HTERT RPE-1 (cell line): Measurements from ENCODE around the gene GFRA1.

Source experiments
- in situ Hi-C: fragments of 300-500 bp; cut with MboI; formaldehyde crosslinking; loops from 4 replicates; pipeline ENCODE4 v1.14.3; 2020; ENCODE audit warnings: low sequenced_read_pairs

The GFRA1 gene

DNA sequence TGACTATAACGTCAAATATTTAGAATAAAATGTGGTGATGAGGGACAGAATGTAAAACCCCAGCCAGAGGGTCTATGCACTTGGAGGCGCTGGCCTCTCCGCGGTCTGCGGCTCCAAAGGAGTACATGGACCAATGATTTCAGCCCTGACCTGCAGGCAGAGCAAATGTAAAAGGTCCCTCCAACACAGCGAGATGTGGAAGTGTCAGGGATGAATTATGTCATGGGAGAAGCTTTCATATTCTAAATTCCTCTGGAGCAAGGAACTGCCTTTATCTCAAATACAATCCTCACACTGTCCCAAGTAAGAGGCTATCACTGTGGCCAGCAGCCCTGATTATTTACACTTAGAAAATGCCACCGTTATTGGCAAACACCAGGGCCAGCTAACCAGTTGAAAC, 139.4 kb downstream of the GFRA1 start:
- in situ Hi-C loops, result no loop called here

DNA sequence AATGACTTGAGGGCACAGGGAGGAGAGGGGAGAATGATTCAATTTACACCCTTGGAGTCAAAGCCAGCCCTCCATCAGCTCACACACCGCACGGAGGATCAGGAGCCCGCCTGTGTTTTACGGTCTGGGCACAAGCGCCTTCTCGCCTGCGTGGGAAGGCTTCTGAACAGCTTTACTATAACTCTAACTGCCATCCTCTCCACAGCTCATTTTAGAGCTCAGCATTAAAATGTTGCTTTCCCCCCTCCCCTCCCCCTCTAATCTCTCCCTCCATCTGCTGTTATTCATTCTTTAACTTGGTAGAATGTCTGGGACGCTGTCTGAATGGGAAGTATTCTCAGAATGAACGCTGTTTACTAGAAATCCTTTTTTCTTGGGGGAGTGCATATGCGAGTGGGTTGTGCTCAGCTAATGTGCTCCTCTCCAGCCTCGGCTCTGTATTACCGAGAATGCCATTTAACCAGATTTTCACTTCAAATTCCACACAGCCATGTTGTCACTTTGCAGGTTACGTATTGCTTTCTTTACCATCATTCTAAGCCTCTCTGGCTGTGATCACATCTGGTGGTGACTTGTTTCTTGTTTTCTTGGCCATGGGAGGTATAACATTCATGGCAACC, 140.1 kb downstream of the GFRA1 start:
- in situ Hi-C loops, result no loop called here

DNA sequence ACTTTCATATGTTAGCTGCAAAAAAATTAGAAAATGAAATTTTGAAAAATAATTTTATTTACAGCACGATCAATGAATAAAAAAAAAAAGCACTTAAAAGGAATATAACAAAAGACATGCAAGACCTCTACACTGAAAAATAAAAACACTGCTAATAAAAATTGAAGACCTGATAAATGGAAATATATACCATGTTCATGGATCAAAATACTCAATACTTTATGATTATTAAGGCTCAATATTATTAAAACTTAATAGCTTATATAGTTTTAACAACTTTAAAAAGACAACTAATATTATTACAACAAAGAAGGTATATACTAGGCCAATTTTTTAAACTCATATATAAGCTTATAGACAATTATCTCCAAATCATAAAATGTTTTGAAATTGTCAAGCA, 143.0 kb downstream of the GFRA1 start:
- in situ Hi-C loops, result no loop called here

DNA sequence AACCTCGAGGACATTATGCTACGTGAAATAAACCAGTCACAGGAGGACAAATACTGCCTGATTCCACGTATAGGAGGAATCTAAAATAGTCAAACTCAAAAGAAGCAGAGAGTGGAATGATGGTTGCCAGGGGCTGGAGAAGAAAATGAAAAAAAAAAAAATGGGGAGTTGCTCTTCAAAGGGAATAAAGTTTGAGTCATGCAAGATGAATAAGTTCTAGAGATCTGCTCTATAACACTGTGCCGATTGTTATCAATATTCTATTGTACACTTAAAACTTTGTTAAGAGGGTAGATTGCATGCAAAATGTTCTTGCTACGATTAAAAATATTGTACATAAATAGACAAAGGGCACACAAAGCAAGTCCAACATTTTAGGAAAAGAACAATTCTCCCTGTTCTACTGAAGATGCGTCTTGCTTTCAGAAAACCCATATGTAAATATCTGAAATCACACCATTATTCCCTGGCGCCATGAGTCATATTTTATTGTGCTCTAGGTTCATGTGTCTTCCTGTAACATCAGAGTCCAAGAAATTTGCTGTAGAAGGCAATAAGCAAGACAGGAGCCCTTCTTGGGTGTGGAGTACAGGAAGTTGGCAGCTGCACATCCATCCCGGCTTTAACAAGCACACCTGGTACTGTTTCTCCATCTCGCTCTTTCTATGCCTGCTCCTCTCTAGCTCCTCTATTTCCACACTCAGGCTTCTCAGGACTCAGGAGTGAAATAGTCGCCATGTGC, 145.9 kb downstream of the GFRA1 start:
- in situ Hi-C loops, result no loop called here

DNA sequence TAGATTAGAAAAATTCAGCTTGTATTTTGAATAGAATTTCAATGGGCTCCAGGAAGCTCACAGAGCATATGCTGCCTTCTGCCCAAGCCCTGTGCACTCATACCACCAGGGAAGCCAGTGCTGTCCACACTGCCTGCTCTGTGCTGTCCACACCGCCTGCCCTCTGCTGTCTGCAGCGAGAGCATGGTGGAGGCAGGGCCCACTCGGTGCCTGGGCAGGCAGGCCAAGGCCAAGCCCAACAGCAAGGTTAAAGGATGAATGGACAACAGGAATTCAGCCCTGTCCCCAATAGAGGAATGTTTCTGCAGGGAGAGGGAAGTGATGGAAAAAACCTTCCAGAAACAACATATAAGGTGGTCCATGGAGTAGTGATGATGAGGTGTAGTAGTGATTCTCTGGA, 146.8 kb downstream of the GFRA1 start:
- in situ Hi-C loops, result no loop called here

DNA sequence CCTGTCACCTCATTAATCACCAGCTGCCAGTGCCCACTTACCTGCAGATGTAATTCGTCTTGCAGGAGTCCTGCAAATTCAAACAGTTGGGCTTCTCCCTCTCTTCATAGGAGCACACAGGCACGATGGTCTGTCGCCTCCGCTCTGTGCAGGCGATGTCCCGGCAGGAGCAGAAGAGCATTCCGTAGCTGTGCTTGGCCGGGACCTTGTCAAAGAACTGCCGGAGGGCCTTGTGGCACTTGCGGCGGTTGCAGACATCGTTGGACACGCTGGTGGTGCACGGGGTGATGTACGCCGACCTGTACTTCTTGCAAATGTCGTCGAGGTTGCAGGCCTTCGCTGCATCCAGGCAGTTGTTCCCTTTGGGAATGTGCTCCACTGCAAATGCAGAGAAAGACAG, 147.8 kb downstream of the GFRA1 start:
- in situ Hi-C loops, result no loop called here

DNA sequence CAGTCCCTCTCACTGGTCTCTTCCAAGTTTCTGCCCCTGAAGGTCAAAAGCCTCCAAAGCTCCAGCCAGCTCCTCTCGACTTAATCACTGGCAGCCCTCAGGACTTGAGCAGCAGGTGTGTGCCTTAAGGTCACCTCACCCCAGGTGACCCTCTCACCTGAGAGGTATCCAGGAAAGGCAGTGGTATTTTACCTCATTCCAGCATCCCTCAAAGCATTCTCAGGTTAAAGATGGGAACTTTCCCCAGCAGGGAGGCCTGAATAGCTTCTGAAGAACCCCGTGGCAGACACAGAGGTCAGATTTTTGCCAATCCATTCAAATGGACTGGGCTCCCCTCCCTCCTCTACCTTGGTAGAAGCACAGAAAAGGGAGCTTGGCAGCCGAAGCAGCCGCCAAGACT, 148.2 kb downstream of the GFRA1 start:
- in situ Hi-C loops, result no loop called here

DNA sequence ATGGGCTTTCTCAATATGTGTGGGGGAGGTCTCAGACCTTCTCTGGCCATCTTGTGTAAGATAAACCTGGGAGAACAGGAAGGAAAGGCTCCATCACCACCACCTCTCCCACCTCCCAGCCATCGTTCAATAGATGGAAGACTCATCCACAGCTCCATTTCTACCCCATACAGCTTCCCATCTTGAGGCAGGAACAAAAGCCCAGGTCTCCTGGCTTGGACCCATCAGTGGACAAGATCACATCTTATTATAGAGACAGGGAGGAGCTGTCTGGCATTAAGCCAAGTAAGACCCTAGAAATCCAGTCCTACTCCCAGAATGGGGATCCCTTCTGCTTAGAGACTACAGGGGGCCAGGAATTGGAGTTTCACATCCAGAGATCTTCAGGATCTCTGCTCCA, 150.3 kb downstream of the GFRA1 start:
- in situ Hi-C loops, result no loop called here

DNA sequence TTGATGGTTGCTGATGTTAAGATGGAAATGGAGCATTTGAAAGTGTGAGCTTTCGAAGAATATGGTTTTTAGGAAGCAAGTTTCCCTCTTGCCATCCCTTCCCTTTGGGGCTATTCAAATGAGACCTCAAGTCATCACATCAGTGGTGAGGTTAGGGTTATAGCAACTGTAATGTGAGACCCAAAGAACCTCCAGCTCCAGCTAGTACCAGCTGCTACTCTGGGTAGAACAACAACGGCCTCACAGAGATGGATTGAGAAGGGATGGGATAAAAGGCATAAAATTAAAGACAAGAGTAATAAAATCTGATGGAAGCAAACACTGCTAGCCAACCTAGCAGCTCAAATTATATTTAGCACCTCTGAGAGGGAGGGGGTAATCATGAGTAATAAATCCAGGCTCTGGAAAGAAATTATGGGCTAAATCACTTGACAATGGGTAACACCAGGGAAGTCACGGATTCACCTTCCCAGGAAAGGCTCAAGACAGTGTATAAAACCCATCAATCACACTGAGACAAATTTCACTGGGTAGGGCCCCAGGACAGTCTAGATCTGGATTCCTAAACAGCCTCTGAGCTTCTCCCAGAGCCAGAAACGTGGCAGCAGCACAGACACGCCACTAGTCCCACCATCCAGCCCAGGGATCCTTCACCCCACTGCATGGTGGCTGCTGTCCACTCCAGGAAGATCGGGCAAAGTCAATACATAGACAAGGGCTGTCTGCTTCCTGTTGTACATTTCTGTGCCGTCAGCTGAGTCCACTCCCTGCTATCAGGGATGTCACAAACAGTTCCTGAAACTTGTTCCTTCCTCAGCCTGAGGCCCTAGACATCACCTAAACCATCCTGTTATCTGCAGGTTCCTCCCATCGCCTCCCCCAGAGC, 151.1 kb downstream of the GFRA1 start:
- in situ Hi-C loops, result no loop called here

DNA sequence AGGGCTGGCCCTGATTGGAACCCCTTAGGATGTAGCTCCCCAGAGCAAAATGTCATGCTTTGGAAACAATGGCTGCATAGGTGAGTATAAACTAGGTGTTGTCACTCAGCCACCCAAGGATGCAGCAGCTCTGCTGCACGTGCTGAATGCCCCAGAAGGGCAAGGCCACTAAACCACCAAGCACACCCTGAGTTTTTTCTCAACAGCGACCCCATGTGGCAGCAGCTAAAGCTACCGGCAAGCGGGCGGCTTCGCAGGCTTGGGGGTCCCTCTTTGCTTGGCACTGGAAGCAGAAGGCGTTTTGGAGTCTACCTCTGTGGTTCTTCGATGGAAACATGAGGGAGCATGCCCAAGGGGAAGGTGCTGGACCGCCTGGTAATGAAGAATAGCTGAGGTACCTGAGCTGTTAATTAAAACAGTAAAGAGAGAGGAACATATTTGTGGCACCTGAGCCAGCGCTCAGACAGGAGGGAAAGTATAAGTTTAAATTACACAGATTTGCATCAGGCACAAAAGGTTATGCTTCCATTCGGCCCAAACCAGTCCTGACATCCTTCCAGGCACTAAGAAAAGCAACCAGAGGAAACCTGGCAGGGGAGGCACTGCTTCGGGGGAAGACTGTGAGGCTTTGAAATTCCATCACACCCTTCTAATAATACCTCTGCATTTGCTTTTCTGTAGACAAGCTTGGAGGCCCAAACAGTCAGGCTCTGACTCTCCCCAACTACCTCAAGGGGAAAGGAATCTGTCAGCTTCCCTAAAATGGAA, 152.1 kb downstream of the GFRA1 start:
- in situ Hi-C loops, result no loop called here

DNA sequence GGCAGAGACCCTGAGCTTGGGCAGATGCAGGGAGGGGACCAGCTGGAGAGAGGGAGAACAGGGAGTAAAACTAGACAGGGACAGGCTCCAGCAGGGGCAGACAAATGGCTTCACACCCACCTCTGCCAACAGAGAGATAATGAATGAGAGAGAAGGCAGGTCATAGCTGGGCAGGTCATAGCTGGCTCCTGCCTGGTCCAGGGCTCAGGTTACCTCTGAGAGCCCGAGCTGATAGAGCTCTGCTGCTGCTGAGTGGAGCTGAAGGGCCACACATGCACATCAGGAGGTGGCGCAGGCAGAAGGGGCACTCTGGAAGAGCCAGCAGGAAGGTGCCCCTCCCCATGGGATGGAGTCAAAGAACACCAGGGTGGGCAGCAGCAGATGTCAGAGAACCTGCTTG, 154.2 kb downstream of the GFRA1 start:
- in situ Hi-C loops, result no loop called here

DNA sequence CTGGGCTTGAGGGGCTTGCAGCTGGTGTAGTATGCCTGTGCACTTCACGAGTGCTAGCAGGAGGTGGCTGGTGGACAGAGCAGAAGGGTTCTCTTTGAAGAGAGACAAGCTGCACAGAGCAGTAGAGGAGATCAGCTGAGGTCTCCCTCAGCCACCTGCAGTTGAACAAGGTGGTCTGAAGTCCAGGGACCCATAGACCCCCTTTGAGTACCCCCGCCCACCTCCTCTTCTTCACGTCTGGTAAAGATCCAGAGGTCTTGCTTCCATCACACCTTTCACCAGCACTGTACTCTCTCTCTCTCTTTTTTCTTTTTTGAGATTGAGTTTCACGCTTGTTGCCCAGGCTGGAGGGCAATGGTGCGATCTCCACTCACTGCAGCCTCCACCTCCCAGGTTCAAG, 157.2 kb downstream of the GFRA1 start:
- in situ Hi-C loops, result no loop called here

DNA sequence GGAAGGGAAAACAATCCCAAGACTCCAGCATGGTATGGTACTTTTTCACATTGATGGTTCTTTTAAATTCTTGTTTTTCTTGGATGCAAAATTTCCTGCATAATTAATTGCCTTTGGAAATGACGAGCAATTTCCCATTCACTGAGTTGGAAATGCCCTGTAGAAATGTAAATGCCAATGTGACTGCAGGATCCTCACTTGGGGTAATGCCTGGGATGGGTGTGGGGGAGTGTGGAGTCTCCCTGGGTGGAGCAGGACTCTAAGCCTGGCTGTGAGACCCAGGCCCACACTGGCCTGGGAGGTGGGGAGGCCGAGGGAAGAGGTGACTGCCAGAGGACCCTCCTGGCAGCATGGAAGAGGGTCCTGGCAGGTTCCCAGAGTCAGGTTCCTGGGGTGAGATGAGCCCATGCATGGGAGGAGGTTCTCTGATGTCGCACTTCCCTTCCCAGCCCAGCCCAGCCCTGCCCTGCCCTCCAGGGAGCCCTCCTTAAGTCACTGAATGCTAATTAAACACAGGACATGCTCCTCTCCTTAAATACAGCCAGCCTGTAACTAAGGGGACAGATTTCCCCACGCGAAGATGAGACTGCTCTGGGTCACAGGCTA, 157.9 kb downstream of the GFRA1 start:
- in situ Hi-C loops, result no loop called here

DNA sequence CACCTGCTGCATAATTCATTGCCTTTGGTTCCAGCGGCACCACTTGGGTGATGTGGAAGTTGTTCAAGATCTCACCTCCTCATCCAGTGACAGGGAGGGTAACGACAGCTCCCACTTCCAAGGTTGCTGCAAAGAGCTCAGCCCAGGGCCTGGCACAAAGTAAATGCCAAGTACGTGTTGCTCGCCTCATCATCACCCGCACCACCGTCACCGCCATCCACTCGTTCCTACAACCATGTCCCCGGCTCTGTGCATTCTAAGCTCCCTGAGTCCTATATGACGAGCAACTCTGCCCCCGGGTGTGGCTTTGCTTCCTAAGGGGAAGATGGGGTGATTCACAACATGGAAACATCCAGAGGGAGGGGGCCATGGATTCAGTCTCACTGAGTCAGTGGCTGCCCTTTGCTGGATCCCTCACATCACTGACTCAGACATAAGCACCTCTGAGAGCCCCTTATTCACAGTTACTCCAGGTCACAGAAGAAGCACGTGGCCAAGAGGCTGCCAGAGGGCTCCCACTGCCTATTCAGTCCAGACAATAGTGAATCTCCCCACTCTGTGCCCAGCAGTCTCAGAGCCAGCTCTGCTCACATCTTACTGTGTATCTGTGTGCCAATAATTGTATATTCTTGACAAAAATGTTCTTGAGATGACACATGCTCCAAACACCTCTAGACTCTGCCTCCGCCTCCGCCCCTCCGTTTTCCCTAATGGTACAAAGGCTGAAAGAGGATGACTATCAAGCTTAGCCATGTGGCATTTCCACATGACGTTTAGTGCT, 159.1 kb downstream of the GFRA1 start:
- in situ Hi-C loops, result no loop called here

DNA sequence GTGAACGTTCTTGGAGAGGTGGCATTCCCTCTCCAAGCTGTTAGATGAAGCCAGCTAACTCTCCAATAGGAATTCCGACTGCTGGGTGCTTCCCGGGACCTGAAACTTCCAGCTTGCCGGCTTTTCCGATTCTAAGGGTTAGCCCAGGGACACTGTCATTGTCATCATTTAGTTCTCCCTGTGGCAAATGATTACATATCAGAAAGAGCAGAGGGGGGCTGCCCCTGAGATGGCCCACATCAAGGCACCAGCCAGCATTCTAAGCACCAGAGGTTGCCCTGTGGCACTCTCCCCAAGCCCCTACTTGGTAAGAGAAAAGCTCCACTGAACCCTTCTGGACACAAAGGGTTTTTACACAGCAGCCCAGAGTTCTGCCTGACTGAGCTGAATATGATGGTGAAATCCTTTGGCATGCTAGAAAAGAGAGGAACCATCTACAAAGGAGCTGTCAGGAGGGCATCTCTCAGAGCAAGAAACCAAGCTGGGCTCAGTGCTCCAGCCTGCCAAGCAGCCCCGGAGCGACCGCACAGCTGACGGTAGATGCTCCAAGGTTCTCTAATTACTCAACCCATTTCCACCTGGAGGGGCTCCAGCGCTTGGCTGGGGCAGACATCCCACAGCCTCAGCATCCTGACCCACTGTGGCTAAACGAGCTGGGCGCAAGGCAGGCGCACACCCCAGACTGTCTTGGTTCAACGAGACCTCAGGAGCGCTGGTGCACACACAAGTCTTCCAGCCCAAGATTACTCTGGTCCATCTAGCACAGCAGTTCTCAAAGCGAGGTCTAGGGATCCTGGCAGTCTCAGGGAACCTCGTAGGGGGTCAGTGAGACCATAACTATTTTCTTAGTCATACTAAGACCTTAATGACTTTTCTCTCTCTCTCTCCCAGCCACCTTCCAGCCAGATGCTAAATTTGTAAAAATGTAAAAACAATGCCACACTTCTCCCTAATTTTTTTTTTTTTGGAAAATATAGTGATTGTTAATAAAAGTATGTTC, 160.5 kb downstream of the GFRA1 start:
- in situ Hi-C loops, result no loop called here

DNA sequence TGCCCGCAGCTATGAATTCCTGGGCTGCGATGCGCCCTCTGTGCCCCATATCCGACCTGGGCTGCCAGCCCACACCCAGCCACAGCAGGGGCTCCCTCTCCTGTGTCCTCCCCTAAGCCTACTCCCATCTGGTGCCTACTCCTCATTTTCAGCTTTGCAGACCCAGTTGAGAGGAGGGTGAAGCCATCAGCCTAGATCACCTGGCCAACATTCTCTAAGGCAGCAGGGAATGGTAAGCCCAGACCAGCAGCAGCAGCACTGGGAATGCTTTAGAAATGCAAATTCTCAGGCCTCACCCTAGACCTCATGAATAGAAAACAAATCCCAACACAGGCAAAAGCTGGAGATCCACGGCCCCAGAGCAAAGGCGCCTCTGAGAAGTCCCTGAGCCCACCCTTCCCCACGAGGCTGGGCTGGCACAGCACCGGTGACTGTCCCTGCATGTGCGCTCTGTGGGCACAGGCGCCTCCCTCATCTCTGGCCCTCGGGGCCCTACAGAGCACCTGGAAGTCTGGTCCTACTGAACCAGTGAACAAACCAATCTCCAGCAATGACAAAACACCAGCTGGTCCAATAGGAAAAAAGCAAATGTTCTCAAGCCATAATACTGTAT, 161.4 kb downstream of the GFRA1 start:
- in situ Hi-C loops, result no loop called here

DNA sequence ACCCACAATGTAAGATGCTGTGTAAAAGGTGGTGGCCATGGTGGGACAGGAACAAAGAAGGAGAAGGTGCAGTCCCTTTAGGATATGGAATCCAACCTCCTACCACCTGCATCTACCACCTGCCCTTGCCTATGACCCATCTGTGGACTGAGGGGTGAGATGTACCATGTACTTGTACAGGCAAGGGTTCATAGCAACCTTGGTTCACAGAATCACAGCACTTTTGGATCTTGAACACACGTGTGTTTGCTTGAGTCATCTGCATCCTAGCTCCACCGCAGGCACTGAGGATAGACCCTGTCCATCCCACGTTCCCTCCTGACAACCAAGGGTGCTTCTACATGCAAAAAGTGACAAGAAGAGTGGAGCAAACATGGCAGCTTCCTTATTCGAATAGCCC, 162.3 kb downstream of the GFRA1 start:
- in situ Hi-C loops, result no loop called here

DNA sequence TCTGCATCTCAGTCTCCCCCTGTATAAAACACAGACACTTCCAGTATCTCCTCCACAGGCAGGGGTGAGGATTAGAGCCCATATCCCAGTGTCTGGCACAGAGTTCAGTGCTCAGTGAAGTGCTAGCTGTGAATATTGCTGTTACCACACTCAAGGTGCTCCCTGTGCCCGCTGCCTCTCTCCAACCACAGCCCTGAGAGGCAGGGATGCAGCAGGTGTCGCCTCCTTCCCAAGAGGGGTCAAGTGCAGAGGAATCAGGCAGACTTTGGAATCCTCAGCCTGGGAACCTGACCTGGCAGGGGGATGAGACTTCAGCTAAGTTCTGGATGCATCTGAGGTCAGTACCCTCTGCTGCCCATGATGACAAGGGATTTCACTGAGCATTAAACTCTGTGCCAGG, 163.1 kb downstream of the GFRA1 start:
- in situ Hi-C loops, result no loop called here
